Gastroesophageal sphincter (tissue), 4 donors: ENCODE results near the gene ZNF101. TPM values are rescaled to one million over a fixed set of nuclear protein-coding genes. Genes with fewer than 3 reads are reported as not detected.
"Not testable (repeated sequence)": the region's sequence is repeated elsewhere in the genome, so short reads cannot be mapped to it uniquely, and the experiment has no call there.

Source experiments
- ATAC-seq: fragments of 150-250 bp; one replicate; pipeline ENCODE4 v1.9.1; 2016; ENCODE audit warnings: mild to moderate bottlenecking, moderate library complexity
- H3K27ac ChIP-seq, 4 donors: fragments of 200-600 bp; sonication (generic) in 3 of 4; 1 replicate in 3 of 4; 2 replicates in 1 of 4; pipeline ENCODE4 v1.5.1; 2016 to 2019
- H3K27me3 ChIP-seq: fragments of 200-600 bp; sonication (generic); one replicate; pipeline ENCODE4 v1.5.1; 2019
- H3K36me3 ChIP-seq, 2 donors: fragments of 200-600 bp; sonication (generic); one replicate each; pipeline ENCODE4 v1.5.1; 2019; ENCODE audit warnings: control low read depth in 1 of 2
- H3K4me1 ChIP-seq, 3 donors: fragments of 200-600 bp; sonication (generic); 1 replicate in 2 of 3; 2 replicates in 1 of 3; pipeline ENCODE4 v1.5.1; 2016 to 2019; ENCODE audit warnings: control low read depth in 2 of 3
- H3K4me3 ChIP-seq, 2 donors: fragments of 200-600 bp; sonication (generic); one replicate each; pipeline ENCODE4 v1.5.1; 2019; ENCODE audit warnings: mild to moderate bottlenecking in 1 of 2, moderate library complexity in 1 of 2
- H3K9me3 ChIP-seq, 3 donors: fragments of 200-600 bp; sonication (generic); one replicate each; pipeline ENCODE4 v1.5.1; 2017 to 2019; ENCODE audit warnings: control low read depth in 2 of 3
- EP300 ChIP-seq: sonication (generic); formaldehyde crosslinking; IDR thresholded peaks from one replicate; pipeline ENCODE4 v1.6.1; 2017; ENCODE audit warnings: antibody characterized with exemption, mild to moderate bottlenecking
- POLR2A ChIP-seq, 2 donors: fragments of 450-650 bp; IDR thresholded peaks; one replicate each; pipeline ENCODE4 v1.6.1; 2017; ENCODE audit warnings: antibody characterized with exemption in 2 of 2, mild to moderate bottlenecking in 2 of 2, moderate library complexity in 1 of 2
- POLR2AphosphoS5 ChIP-seq: sonication (generic); formaldehyde crosslinking; IDR thresholded peaks from one replicate; pipeline ENCODE4 v1.6.1; 2017; ENCODE audit warnings: antibody characterized with exemption
- WGBS, 2 donors: methylation state at CpG; one replicate each; pipeline ENCODE4 v1.1.5; 2018; ENCODE audit warnings: low coverage in 1 of 2; 5-methylcytosine and 5-hydroxymethylcytosine counted together
- total RNA-seq, 4 donors: library from RNA; depleted of rRNA; stranded (reverse); fragments of >200 nt; gene quantifications; one replicate each; pipeline ENCODE4 v1.1.0, GENCODE V29; 2016
- TF ChIP-seq, protein P1 (sequence below), 4 experiments: fragments of 200-600 bp in 2 of 4; fragments of 450-650 bp in 2 of 4; sonication (generic) in 1 of 4; IDR thresholded peaks; one replicate each; pipeline ENCODE4 v1.5.1; 2017 to 2019; ENCODE audit warnings: antibody characterized with exemption in 4 of 4, mild to moderate bottlenecking in 2 of 4, moderate library complexity in 2 of 4

ZNF101 gene
- total RNA-seq, 4 donors from 2014 or later, result 2.5 to 7.6 (median 4.4) TPM

DNA sequence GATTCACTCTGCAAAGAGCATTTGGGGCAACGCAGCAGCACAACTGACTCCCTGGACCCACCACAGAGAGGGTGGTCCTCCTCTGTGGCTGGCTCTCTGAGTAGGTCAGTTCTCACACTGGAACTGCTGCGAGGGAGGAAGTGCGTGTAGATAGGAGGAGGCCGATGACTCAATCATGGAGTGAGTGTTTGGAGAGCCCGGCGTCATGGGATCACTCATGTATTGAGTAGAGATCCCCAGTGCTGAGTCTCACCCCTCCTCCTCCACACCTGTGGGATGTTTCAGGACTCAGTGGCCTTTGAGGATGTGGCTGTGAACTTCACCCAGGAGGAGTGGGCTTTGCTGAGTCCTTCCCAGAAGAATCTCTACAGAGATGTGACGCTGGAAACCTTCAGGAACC lies 8.9 kb downstream of the ZNF101 start:
- Histone ChIP-seq H3K27ac (no peak overlapping the region), H3K4me1 (no peaks in the 10 kb centered on the region), H3K36me3 (peaks cover 0 to 84% of the 10 kb centered on the region in 2 donors), H3K9me3 (peaks cover 0 to 11% (median 0%) of the 10 kb centered on the region in 3 donors), H3K4me3 (no peak overlapping the region), H3K27me3 (no peaks in the 10 kb centered on the region)
- whole genome bisulfite sequencing, 2 donors, result 93 to 100% methylated on average over 1 to 5 of the region's 7 CpGs
- ATAC-seq, result no peak
- TF ChIP-seq POLR2AphosphoS5, result no peak
- TF ChIP-seq, protein P1, sequence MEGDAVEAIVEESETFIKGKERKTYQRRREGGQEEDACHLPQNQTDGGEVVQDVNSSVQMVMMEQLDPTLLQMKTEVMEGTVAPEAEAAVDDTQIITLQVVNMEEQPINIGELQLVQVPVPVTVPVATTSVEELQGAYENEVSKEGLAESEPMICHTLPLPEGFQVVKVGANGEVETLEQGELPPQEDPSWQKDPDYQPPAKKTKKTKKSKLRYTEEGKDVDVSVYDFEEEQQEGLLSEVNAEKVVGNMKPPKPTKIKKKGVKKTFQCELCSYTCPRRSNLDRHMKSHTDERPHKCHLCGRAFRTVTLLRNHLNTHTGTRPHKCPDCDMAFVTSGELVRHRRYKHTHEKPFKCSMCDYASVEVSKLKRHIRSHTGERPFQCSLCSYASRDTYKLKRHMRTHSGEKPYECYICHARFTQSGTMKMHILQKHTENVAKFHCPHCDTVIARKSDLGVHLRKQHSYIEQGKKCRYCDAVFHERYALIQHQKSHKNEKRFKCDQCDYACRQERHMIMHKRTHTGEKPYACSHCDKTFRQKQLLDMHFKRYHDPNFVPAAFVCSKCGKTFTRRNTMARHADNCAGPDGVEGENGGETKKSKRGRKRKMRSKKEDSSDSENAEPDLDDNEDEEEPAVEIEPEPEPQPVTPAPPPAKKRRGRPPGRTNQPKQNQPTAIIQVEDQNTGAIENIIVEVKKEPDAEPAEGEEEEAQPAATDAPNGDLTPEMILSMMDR (IDR thresholded peaks at IDR 0.05), result no peak
- no peak for TF ChIP-seq POLR2A (IDR thresholded peaks at IDR 0.05)
- TF ChIP-seq EP300, result no peak

DNA sequence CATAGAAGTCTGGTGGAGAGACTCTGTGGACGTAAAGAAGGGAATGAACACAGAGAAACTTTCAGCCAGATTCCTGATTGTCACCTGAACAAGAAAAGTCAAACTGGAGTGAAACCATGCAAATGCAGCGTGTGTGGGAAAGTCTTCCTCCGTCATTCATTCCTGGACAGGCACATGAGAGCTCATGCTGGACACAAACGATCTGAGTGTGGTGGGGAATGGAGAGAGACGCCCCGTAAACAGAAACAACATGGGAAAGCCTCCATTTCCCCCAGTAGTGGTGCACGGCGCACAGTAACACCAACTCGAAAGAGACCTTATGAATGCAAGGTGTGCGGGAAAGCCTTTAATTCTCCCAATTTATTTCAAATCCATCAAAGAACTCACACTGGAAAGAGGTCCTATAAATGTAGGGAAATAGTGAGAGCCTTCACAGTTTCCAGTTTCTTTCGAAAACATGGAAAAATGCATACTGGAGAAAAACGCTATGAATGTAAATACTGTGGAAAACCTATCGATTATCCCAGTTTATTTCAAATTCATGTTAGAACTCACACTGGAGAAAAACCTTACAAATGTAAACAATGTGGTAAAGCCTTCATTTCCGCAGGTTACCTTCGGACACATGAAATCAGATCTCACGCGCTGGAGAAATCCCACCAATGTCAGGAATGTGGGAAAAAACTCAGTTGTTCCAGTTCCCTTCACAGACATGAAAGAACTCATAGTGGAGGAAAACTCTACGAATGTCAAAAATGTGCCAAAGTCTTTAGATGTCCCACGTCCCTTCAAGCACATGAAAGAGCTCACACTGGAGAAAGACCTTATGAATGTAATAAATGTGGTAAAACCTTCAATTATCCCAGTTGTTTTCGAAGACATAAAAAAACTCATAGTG lies 10.8 kb downstream of the ZNF101 start:
- 93 to 94% methylated on average over 12 to 20 of the region's 20 CpGs for WGBS, 2 donors
- peaks cover 0 to 70% of the 10 kb centered on the region in 2 donors for H3K36me3 ChIP-seq
- H3K4me3 ChIP-seq, result no peak overlapping the region

DNA sequence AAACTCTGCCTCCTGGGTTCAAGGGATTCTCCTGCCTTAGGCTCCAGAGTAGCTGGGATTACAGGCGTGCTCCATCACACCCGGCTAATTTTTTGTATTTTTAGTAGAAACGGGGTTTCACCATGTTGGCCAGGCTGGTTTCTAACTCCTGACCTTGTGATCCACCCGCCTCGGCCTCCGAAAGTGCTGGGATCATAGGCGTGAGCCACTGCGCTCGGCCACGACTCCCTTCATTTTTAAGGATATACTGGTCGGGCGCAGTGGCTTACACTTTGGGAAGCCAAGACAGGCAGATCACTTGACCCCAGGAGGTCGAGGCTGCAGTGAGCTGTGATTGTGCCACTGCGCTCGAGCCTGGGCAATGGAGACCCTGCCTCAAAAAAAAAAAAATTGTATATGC lies 17.5 kb downstream of the ZNF101 start:
- H3K36me3 ChIP-seq, ATAC-seq, H3K27me3 ChIP-seq, H3K4me1 ChIP-seq, H3K27ac ChIP-seq, H3K4me3 ChIP-seq: not testable (repeated sequence)
- WGBS, 2 donors, result 100% methylated on average over 1 to 8 of the region's 15 CpGs
- H3K9me3 ChIP-seq, result peaks cover 0 to 18% (median 4%) of the 10 kb centered on the region in 3 donors

More for the DNA sequence above, 10.8 kb downstream of the ZNF101 start:
- Histone ChIP-seq H3K9me3 (peaks cover 0 to 11% (median 0%) of the 10 kb centered on the region in 3 donors), H3K27me3 (no peaks in the 10 kb centered on the region), H3K4me1 (no peaks in the 10 kb centered on the region), H3K27ac (no peak overlapping the region)
- TF ChIP-seq POLR2AphosphoS5, result no peak
- no peak for TF ChIP-seq POLR2A (IDR thresholded peaks at IDR 0.05)
- TF ChIP-seq, protein P1 (IDR thresholded peaks at IDR 0.05), result no peak
- no peak for TF ChIP-seq EP300
- ATAC-seq, result no peak

DNA sequence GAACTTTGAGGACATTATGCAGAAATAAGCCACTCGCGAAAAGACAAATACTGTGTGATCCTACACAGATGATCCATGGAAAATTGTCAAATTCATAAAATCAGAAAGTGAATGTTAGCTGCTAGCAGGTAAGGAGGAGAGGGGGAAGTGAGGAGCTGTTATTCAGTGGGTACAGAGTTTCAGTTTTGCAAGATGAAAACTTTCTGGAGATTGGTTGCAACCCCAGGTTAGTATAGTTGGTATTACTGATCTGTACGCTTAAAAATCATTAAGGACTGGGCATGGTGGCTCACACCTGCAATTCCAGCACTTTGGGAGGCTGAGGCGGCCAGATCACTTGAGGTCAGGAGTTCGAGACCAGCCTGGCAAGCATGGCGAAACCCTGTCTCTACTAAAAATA lies 17.9 kb downstream of the ZNF101 start:
- no peaks in the 10 kb centered on the region for H3K4me1 ChIP-seq
- 82 to 93% methylated on average over 4 to 6 of the region's 6 CpGs for WGBS, 2 donors

DNA sequence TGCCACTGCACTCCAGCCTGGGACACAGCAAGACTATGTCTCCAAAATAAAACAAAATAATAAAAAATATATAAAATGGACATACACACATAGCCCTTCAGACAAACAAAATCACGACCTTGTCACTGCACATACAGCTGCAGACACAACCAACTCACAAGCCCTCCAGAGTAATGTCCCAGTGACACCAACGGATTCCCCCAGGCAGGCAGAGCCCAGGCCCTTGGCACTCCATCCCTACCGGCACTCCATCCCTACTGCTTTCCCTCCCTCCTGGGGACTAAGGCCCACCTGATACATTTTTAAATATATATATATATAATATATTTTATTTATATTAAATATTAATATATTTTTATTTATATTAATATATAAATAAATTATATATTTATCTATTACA lies 18.5 kb downstream of the ZNF101 start:
- no peak for ATAC-seq
- H3K36me3 ChIP-seq, result no peaks in the 10 kb centered on the region
- TF ChIP-seq, protein P1 (IDR thresholded peaks at IDR 0.05), result no peak
- TF ChIP-seq POLR2A (IDR thresholded peaks at IDR 0.05) (no peak), POLR2AphosphoS5 (no peak), EP300 (no peak)
- H3K4me3 ChIP-seq, result no peak overlapping the region
- no peak overlapping the region for H3K27ac ChIP-seq
- 90 to 92% methylated on average over 3 of the region's 3 CpGs for WGBS, 2 donors
- peaks cover 0 to 18% (median 4%) of the 10 kb centered on the region in 3 donors for H3K9me3 ChIP-seq
- no peaks in the 10 kb centered on the region for H3K27me3 ChIP-seq
- H3K4me1 ChIP-seq, result no peaks in the 10 kb centered on the region

More for the DNA sequence above, 17.9 kb downstream of the ZNF101 start:
- H3K9me3 ChIP-seq, result peaks cover 0 to 18% (median 4%) of the 10 kb centered on the region in 3 donors
- H3K36me3 ChIP-seq, result peaks cover 0 to under 1% of the 10 kb centered on the region in 2 donors
- H3K27me3 ChIP-seq, result no peaks in the 10 kb centered on the region
- TF ChIP-seq POLR2A (IDR thresholded peaks at IDR 0.05) (no peak), EP300 (no peak), POLR2AphosphoS5 (no peak)
- TF ChIP-seq, protein P1 (IDR thresholded peaks at IDR 0.05), result no peak
- H3K27ac ChIP-seq, result no peak overlapping the region
- no peak overlapping the region for H3K4me3 ChIP-seq
- ATAC-seq, result no peak

DNA sequence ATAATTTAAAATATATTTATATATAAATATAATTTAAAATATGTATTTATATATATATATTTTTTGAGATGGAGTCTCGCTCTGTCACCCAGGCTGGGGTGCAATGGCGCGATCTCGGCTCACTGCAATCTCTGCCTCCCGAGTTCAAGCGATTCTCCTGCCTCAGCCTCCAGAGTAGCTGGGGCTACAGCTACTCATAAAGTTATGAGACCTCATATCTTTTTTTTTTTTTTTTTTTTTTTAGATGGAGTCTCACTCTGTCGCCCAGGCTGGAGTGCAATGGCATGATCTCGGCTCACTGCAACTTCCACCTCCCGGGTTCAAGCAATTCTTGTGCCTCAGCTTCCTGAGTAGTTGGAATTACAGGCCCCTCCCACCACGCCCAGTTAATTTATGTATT lies 20.4 kb downstream of the ZNF101 start:
- not testable (repeated sequence) for H3K4me1 ChIP-seq, ATAC-seq, H3K27me3 ChIP-seq, H3K36me3 ChIP-seq, H3K4me3 ChIP-seq, H3K27ac ChIP-seq
- 96 to 99% methylated on average over 9 of the region's 10 CpGs for WGBS, 2 donors
- H3K9me3 ChIP-seq, result peaks cover 0 to 18% (median 4%) of the 10 kb centered on the region in 3 donors
